K562 (cell line): ENCODE results near the gene ZMYND8. TPM values are rescaled to one million over a fixed set of nuclear protein-coding genes. Genes with fewer than 3 reads are reported as not detected.

Experiments
- ATAC-seq: fragments of 200-7000 bp; cut with Tn5 transposase; 3 replicates; pipeline ENCODE4 v1.9.1; 2020; ENCODE audit warnings: moderate library complexity
- BruUV-seq: library from RNA; stranded (reverse); fragments of 400-500 nt; replicated peaks from 2 replicates; lab custom pipeline; 2021; lab: Mats Ljungman, UMichigan
- CTCF ChIA-PET: fragments of 300-600 bp; formaldehyde crosslinking; extraction: SDS; loops from one replicate; lab custom pipeline; 2021; ENCODE audit warnings: low intra/inter-chr PET ratio; lab: Yijun Ruan, JAX
- POLR2A ChIA-PET: fragments of 300-600, 350-650 bp; sonication (Branson Sonifier 250); formaldehyde crosslinking; extraction: SDS; loops from one replicate; lab custom pipeline; 2021; ENCODE audit warnings: antibody characterized with exemption, inconsistent platforms; lab: Yijun Ruan, JAX
- DNase-seq, 4 experiments: peaks; one replicate each; pipeline versions ENCODE4 v3.0.0 to v3.0.0-alpha.2; 2011 to 2018; ENCODE audit warnings: low spot score in 3 of 4, mixed read lengths in 3 of 4; ENCODE audit errors: extremely low read depth in 1 of 4
- FAIRE-seq: peaks from 2 replicates; lab custom pipeline; 2011; peaks lifted over from hg19 to GRCh38; lab: Jason Lieb, UNC
- H2AFZ ChIP-seq: 2 replicates; pipeline ENCODE4 v1.6.0; 2011; ENCODE audit warnings: low read depth, low read length, control low read depth, inconsistent platforms
- H3K27ac ChIP-seq: fragments of 200-600 bp; 3 replicates; pipeline ENCODE4 v1.8.0; 2011; ENCODE audit warnings: low read depth, mild to moderate bottlenecking, control low read depth, inconsistent platforms, low read length, moderate library complexity, mixed read lengths; ENCODE audit errors: extremely low read depth
- H3K27me3 ChIP-seq, 2 experiments: fragments of 300-600 bp in 1 of 2; 2 replicates in 1 of 2; 3 replicates in 1 of 2; pipeline versions ENCODE4 v1.6.0 to v1.8.0; 2011; ENCODE audit warnings: inconsistent platforms in 2 of 2, low read length in 2 of 2, mild to moderate bottlenecking in 1 of 2, mixed read lengths in 1 of 2, moderate library complexity in 1 of 2; ENCODE audit not compliant: control insufficient read depth in 2 of 2, insufficient read depth in 2 of 2
- H3K36me3 ChIP-seq: fragments of 300-600 bp; 3 replicates; pipeline ENCODE4 v1.8.0; 2011; ENCODE audit warnings: mild to moderate bottlenecking, low read length, inconsistent platforms; ENCODE audit not compliant: control insufficient read depth, insufficient read depth
- H3K4me1 ChIP-seq, 2 experiments: fragments of 200-600 bp in 1 of 2; replicated peaks in 1 of 2; 2 replicates in 1 of 2; 3 replicates in 1 of 2; pipeline versions ENCODE4 v1.5.1 to v1.8.0; 2011; ENCODE audit warnings: inconsistent platforms in 2 of 2, low read length in 2 of 2, mild to moderate bottlenecking in 1 of 2, mixed read lengths in 1 of 2, moderate library complexity in 1 of 2; ENCODE audit not compliant: control insufficient read depth in 2 of 2, insufficient read depth in 2 of 2
- H3K4me2 ChIP-seq: 2 replicates; pipeline ENCODE4 v1.6.1; 2011; ENCODE audit warnings: low read length, control low read depth, inconsistent platforms, mixed read lengths; ENCODE audit not compliant: insufficient read depth
- H3K4me3 ChIP-seq: fragments of 200-600 bp; sonication (generic), shearing (Covaris generic); 2 replicates; pipeline ENCODE4 v1.5.1; 2016; ENCODE audit warnings: control low read depth, inconsistent platforms
- H3K79me2 ChIP-seq: fragments of 200-600 bp; 3 replicates; pipeline ENCODE4 v1.8.0; 2011; ENCODE audit warnings: low read length, inconsistent platforms; ENCODE audit not compliant: control insufficient read depth, insufficient read depth
- H3K9ac ChIP-seq, 2 experiments: 2 replicates each; pipeline versions ENCODE4 v1.6.0 to v1.6.1; 2011; ENCODE audit warnings: low read depth in 2 of 2, low read length in 2 of 2, control low read depth in 1 of 2, inconsistent platforms in 1 of 2, mild to moderate bottlenecking in 1 of 2, mixed read lengths in 1 of 2; ENCODE audit not compliant: insufficient read depth in 1 of 2
- H3K9me1 ChIP-seq: one replicate; pipeline ENCODE4 v1.6.0; 2011; ENCODE audit warnings: inconsistent platforms, mild to moderate bottlenecking, low read length, moderate library complexity; ENCODE audit not compliant: control insufficient read depth, insufficient read depth
- H3K9me3 ChIP-seq: replicated peaks from 2 replicates; pipeline ENCODE4 v1.5.1; 2011; ENCODE audit warnings: low read depth, low read length, inconsistent platforms; ENCODE audit not compliant: control insufficient read depth, insufficient read depth
- H4K20me1 ChIP-seq: replicated peaks from 2 replicates; pipeline ENCODE4 v1.6.1; 2011; ENCODE audit warnings: low read length, inconsistent platforms, mixed read lengths; ENCODE audit not compliant: control insufficient read depth, insufficient read depth
- BDP1 ChIP-seq: IDR thresholded peaks from 3 replicates; pipeline ENCODE4 v1.6.1; 2011; ENCODE audit not compliant: insufficient read length, insufficient read depth
- CEBPG ChIP-seq, 3 experiments: fragments of 200-800 bp in 1 of 3; sonication (Bioruptor generic) in 1 of 3; sonication (generic) in 1 of 3; formaldehyde crosslinking in 1 of 3; IDR thresholded peaks in 2 of 3; conservative IDR thresholded peaks in 1 of 3; 2 replicates each; pipeline versions ENCODE4 v1.6.1 to v1.8.0; 2016 to 2022; ENCODE audit warnings: missing compliant biosample characterization in 2 of 3, missing genetic modification characterization in 2 of 3, mild to moderate bottlenecking in 1 of 3, missing genetic modification reagents in 1 of 3
- DPF2 ChIP-seq: fragments of 450-650 bp; IDR thresholded peaks from 2 replicates; pipeline ENCODE4 v1.6.1; 2016
- SMAD4 ChIP-seq: fragments of 250-450 bp; sonication (Bioruptor Pico); conservative IDR thresholded peaks from 2 replicates; pipeline ENCODE4 v1.8.0; 2021; ENCODE audit warnings: inconsistent platforms, mild to moderate bottlenecking, moderate library complexity
- U2AF2 ChIP-seq: fragments of 200-400 bp; formaldehyde crosslinking; optimal IDR thresholded peaks from 2 replicates; pipeline ENCODE3; 2017; ENCODE audit warnings: low read depth, mild to moderate bottlenecking, low read length
- ZEB2 ChIP-seq: fragments of 450-650 bp; IDR thresholded peaks from 2 replicates; pipeline ENCODE4 v1.6.1; 2016
- WGBS: fragments of 100-300 bp; shearing (Covaris generic); methylation state at CpG from one replicate; pipeline ENCODE4 v1.1.6; 2016; ENCODE audit warnings: low coverage, mixed read lengths; ENCODE audit not compliant: insufficient coverage; ENCODE audit errors: missing lambda C conversion rate; 5-methylcytosine and 5-hydroxymethylcytosine counted together
- in situ Hi-C: fragments of 300-500 bp; cut with MboI; formaldehyde crosslinking; loops from 4 replicates; pipeline ENCODE4 v1.15.0; 2018; ENCODE audit warnings: inconsistent platforms, mixed read lengths
- intact Hi-C: fragments of 100-400 bp; cut with micrococcal nuclease; formaldehyde crosslinking; loops from 2 replicates; pipeline ENCODE4 v1.14.2; 2022
- polyA plus RNA-seq, 8 experiments: library from polyadenylated mRNA; depleted of rRNA in 4 of 8; stranded (reverse) in 5 of 8; unstranded in 3 of 8; fragments of >200 nt; fragmentation: Nextera tagmentation in 2 of 8; fragmentation: Illumina TruSeq in 1 of 8; extraction: Ambion mirVana in 2 of 8; extraction: Trizol in 1 of 8; gene quantifications; 2 replicates each; pipeline versions ENCODE4 v1.2.1 to v1.2.3, GENCODE V29; 2011 to 2014; ENCODE audit warnings: inconsistent platforms in 1 of 8, missing spikeins in 1 of 8
- total RNA-seq, 7 experiments: library from RNA; depleted of rRNA in 6 of 7; stranded (reverse); fragments of >200 nt in 6 of 7; fragmentation: Illumina TruSeq in 2 of 7; extraction: Trizol in 2 of 7; gene quantifications; 2 replicates each; pipeline versions ENCODE4 v1.2.1 to v1.2.3, GENCODE V29; 2011 to 2021; ENCODE audit warnings: low replicate concordance in 1 of 7
- TF ChIP-seq, protein P1 (sequence below): fragments of 250-450 bp; sonication (Bioruptor Pico); IDR thresholded peaks from 2 replicates; pipeline ENCODE4 v1.5.0; 2022; ENCODE audit warnings: mild to moderate bottlenecking
- TF ChIP-seq, protein P2 (sequence below), 3 experiments: fragments of 200-800 bp in 1 of 3; fragments of 250-450 bp in 1 of 3; fragments of 450-650 bp in 1 of 3; sonication (Bioruptor Pico) in 1 of 3; sonication (Bioruptor generic) in 1 of 3; formaldehyde crosslinking in 1 of 3; IDR thresholded peaks; 2 replicates each; pipeline versions ENCODE4 v1.6.1 to v1.8.0; 2016 to 2022; ENCODE audit warnings: mild to moderate bottlenecking in 2 of 3, missing genetic modification characterization in 2 of 3, missing compliant biosample characterization in 1 of 3, moderate library complexity in 1 of 3
- TF ChIP-seq, protein P3 (sequence below), 2 experiments: fragments of 450-650 bp in 1 of 2; sonication (generic) in 1 of 2; formaldehyde crosslinking in 1 of 2; IDR thresholded peaks in 1 of 2; conservative IDR thresholded peaks in 1 of 2; 2 replicates each; pipeline versions ENCODE4 v1.6.1 to v1.8.1; 2016 to 2023; ENCODE audit warnings: mild to moderate bottlenecking in 2 of 2, moderate library complexity in 2 of 2, inconsistent platforms in 1 of 2, missing genetic modification reagents in 1 of 2
- TF ChIP-seq, protein P4 (sequence below): sonication (generic); formaldehyde crosslinking; IDR thresholded peaks from 2 replicates; pipeline ENCODE4 v1.8.1; 2023; ENCODE audit warnings: mild to moderate bottlenecking, missing genetic modification reagents, moderate library complexity

Gene ZMYND8
- total and polyA plus RNA-seq, 9 of the 15 experiments (the other 6 are each of a cell fraction or from before 2014, with no cell fraction given), result 31.8 to 148 (median 71.9) TPM

DNA sequence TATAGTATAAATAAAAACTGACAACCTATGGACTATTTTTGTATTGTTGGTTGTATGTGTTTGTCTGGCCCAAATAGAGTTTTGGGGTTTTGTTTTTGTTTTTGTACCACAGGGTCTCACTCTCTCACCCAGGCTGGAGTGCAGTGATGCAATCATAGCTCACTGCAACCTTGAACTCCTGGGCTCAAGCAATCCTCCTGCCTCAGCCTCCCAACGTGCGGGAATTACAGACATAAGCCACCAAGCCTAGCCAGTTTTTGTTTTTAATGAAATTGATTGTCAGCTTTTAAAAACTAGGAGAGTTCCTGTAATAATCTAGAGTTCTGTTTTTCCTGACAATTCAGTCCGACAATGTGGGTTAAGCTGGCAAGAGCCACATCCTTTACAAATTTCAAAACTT, 98.7 kb downstream of the ZMYND8 start:
- H3K4me1 ChIP-seq, result peaks cover 10 to 17% of the 10 kb centered on the region in 2 experiments; a peak in 3 of 5 replicates
- H3K27me3 ChIP-seq, result no peaks in the 10 kb centered on the region
- DNase-seq (no peak), FAIRE-seq (no peak), ATAC-seq (no peak)
- POLR2A ChIA-PET, result interaction anchor here (1.1 to 1.7 kb wide), 3 partner anchors 23 to 138 kb away, joined by 3 to 4 read pairs (median 3); no protein-coding TSS in a partner anchor
- no peak overlapping the region for H2AFZ ChIP-seq
- in situ Hi-C loops, result no loop called here
- peaks cover 92% of the 10 kb centered on the region for H3K36me3 ChIP-seq
- 0 out of 3 replicates have a peak overlapping the region, but pooled peaks have one; percentile 12 for H3K27ac ChIP-seq
- H3K4me3 ChIP-seq, result no peak overlapping the region
- CTCF ChIA-PET, result no interaction called here
- intact Hi-C loops, result no loop called here
- WGBS, result 91% methylated on average over 3 of the region's 3 CpGs
- H3K9me1 ChIP-seq, result no peaks in the 10 kb centered on the region
- no peak overlapping the region for H3K9ac ChIP-seq
- BruUV-seq, result TSS peak; percentile 13
- H3K79me2 ChIP-seq, result peaks cover 92% of the 10 kb centered on the region
- H3K4me2 ChIP-seq, result no peak overlapping the region
- H3K9me3 ChIP-seq, result no peaks in the 10 kb centered on the region
- H4K20me1 ChIP-seq, result peaks cover 18% of the 10 kb centered on the region
- TF ChIP-seq CEBPG (CRISPR knock-in tag; IDR thresholded peaks at IDR 0.05), result no peak
- 0 out of 4 replicates have a peak, but pooled peaks of 1 of the 2 experiments have one; percentile 23 for TF ChIP-seq CEBPG (tag; conservative IDR thresholded peaks at IDR 0.05 in 1 of 2, IDR thresholded peaks at IDR 0.05 in 1 of 2)
- no peak for TF ChIP-seq BDP1
- TF ChIP-seq, protein P1, sequence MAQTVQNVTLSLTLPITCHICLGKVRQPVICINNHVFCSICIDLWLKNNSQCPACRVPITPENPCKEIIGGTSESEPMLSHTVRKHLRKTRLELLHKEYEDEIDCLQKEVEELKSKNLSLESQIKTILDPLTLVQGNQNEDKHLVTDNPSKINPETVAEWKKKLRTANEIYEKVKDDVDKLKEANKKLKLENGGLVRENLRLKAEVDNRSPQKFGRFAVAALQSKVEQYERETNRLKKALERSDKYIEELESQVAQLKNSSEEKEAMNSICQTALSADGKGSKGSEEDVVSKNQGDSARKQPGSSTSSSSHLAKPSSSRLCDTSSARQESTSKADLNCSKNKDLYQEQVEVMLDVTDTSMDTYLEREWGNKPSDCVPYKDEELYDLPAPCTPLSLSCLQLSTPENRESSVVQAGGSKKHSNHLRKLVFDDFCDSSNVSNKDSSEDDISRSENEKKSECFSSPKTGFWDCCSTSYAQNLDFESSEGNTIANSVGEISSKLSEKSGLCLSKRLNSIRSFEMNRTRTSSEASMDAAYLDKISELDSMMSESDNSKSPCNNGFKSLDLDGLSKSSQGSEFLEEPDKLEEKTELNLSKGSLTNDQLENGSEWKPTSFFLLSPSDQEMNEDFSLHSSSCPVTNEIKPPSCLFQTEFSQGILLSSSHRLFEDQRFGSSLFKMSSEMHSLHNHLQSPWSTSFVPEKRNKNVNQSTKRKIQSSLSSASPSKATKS (CRISPR knock-in tag), result no peak
- no peak for TF ChIP-seq U2AF2
- TF ChIP-seq, protein P2, sequence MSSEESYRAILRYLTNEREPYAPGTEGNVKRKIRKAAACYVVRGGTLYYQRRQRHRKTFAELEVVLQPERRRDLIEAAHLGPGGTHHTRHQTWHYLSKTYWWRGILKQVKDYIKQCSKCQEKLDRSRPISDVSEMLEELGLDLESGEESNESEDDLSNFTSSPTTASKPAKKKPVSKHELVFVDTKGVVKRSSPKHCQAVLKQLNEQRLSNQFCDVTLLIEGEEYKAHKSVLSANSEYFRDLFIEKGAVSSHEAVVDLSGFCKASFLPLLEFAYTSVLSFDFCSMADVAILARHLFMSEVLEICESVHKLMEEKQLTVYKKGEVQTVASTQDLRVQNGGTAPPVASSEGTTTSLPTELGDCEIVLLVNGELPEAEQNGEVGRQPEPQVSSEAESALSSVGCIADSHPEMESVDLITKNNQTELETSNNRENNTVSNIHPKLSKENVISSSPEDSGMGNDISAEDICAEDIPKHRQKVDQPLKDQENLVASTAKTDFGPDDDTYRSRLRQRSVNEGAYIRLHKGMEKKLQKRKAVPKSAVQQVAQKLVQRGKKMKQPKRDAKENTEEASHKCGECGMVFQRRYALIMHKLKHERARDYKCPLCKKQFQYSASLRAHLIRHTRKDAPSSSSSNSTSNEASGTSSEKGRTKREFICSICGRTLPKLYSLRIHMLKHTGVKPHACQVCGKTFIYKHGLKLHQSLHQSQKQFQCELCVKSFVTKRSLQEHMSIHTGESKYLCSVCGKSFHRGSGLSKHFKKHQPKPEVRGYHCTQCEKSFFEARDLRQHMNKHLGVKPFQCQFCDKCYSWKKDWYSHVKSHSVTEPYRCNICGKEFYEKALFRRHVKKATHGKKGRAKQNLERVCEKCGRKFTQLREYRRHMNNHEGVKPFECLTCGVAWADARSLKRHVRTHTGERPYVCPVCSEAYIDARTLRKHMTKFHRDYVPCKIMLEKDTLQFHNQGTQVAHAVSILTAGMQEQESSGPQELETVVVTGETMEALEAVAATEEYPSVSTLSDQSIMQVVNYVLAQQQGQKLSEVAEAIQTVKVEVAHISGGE (CRISPR knock-in tag; IDR thresholded peaks at IDR 0.05), result peak in 1 of 3 experiments; percentile 74; a peak in 2 of 6 replicates
- TF ChIP-seq, protein P3, sequence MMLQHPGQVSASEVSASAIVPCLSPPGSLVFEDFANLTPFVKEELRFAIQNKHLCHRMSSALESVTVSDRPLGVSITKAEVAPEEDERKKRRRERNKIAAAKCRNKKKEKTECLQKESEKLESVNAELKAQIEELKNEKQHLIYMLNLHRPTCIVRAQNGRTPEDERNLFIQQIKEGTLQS (IDR thresholded peaks at IDR 0.05), result peak; percentile 43
- TF ChIP-seq, protein P3 (CRISPR knock-in tag; conservative IDR thresholded peaks at IDR 0.05), result no peak
- no peak for TF ChIP-seq SMAD4
- TF ChIP-seq DPF2, result no peak
- TF ChIP-seq, protein P4, sequence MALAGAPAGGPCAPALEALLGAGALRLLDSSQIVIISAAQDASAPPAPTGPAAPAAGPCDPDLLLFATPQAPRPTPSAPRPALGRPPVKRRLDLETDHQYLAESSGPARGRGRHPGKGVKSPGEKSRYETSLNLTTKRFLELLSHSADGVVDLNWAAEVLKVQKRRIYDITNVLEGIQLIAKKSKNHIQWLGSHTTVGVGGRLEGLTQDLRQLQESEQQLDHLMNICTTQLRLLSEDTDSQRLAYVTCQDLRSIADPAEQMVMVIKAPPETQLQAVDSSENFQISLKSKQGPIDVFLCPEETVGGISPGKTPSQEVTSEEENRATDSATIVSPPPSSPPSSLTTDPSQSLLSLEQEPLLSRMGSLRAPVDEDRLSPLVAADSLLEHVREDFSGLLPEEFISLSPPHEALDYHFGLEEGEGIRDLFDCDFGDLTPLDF (CRISPR knock-in tag), result no peak
- no peak for TF ChIP-seq ZEB2
